AML-193 (cell line): ENCODE results near the gene RNF20.
A peak's percentile ranks its signal among the peaks of the same experiment; 100 is the strongest.

Source experiments
- DNase-seq, 2 experiments: peaks; one replicate each; lab custom pipeline; 2025; lab: John Stamatoyannopoulos, UW

Gene RNF20

GRCh38 chr9:101590901-101591300 lies 57.2 kb downstream of the RNF20 start:
- DNase-seq = no peak

GRCh38 chr9:101591787-101592446 lies 58.3 kb downstream of the RNF20 start:
- no peak for DNase-seq

- no peak for DNase-seq
Measured at GRCh38 chr9:101592788-101593187, 59.1 kb downstream of the RNF20 start.

GRCh38 chr9:101593345-101593744 lies 59.7 kb downstream of the RNF20 start:
- no peak for DNase-seq

GRCh38 chr9:101594796-101595195 lies 61.1 kb downstream of the RNF20 start, which contains the start of gene PPP3R2:
Gene PPP3R2 (minus strand): TSS chr9:101594969. CDS start chr9:101594921, 48 bp downstream.
- DNase-seq = no peak

GRCh38 chr9:101601904-101602765 lies 68.5 kb downstream of the RNF20 start:
- DNase-seq = peak; percentile 37 to 45

GRCh38 chr9:101604296-101604695 lies 70.6 kb downstream of the RNF20 start:
- no peak for DNase-seq

- DNase-seq = no peak
Measured at GRCh38 chr9:101605547-101605946, 71.9 kb downstream of the RNF20 start.
